Lower lobe of right lung (tissue), 2 donors: ENCODE results near the gene WDR27. TPM values are rescaled to one million over a fixed set of nuclear protein-coding genes. Genes with fewer than 3 reads are reported as not detected.

Source experiments
- ATAC-seq, 2 donors: fragments of 200-7000 bp; cut with Tn5 transposase; one replicate each; pipeline ENCODE4 v1.9.1; 2020 to 2022; ENCODE audit warnings: mild to moderate bottlenecking in 2 of 2, moderate library complexity in 2 of 2
- DNase-seq: peaks from one replicate; pipeline ENCODE4 v3.0.0-alpha.2; 2020
- H3K27ac ChIP-seq: fragments of 200-600 bp; one replicate; pipeline ENCODE4 v1.8.0; 2022
- H3K27me3 ChIP-seq: fragments of 200-600 bp; one replicate; pipeline ENCODE4 v1.8.0; 2022; ENCODE audit warnings: low read depth
- H3K36me3 ChIP-seq: fragments of 200-600 bp; one replicate; pipeline ENCODE4 v1.8.0; 2022; ENCODE audit warnings: mild to moderate bottlenecking
- H3K4me1 ChIP-seq: fragments of 200-600 bp; one replicate; pipeline ENCODE4 v1.8.0; 2022
- H3K4me3 ChIP-seq: fragments of 200-600 bp; one replicate; pipeline ENCODE4 v1.8.0; 2022; ENCODE audit warnings: mild to moderate bottlenecking
- H3K9me3 ChIP-seq: fragments of 200-600 bp; one replicate; pipeline ENCODE4 v1.8.0; 2022
- CTCF ChIP-seq: fragments of 200-600 bp; IDR thresholded peaks from one replicate; pipeline ENCODE4 v1.8.0; 2022; ENCODE audit warnings: antibody characterized with exemption, mild to moderate bottlenecking
- intact Hi-C: fragments of 100-400 bp; cut with DNase I; formaldehyde crosslinking; loops from one replicate; pipeline ENCODE4 v1.11.0; 2022
- total RNA-seq: library from RNA; stranded (reverse); fragmentation: NEBNext Ultra II Directional; extraction: Animal tissue kit (Norgen Biotek cat#: 25700); gene quantifications from one replicate; pipeline ENCODE4 v1.2.1, GENCODE V29; 2021
- donor health status: DM: no; HTN: yes; CAD: no; lungs with severe emphysema.

The WDR27 gene
- total RNA-seq, 1 donor from 2014 or later: 38.0 TPM

- Histone ChIP-seq H3K4me1 (peaks cover 24% of the 10 kb centered on the region), H3K36me3 (no peaks in the 10 kb centered on the region), H3K27ac (peak within 1 kb of the TSS; percentile 89), H3K9me3 (no peaks in the 10 kb centered on the region), H3K27me3 (no peaks in the 10 kb centered on the region), H3K4me3 (peak within 1 kb of the TSS; percentile 73)
- no peak for TF ChIP-seq CTCF
- DNase-seq: peak; percentile 62
- ATAC-seq: peak; percentile 71
- intact Hi-C loops: no loop called here
Measured at GRCh38 chr6:169724494-169725124, 22.8 kb upstream of the WDR27 start, which contains the start of gene PHF10. TSS of gene PHF10 (minus strand) at chr6:169724500. CDS start at chr6:169723931, 569 bp downstream.

- no peak for TF ChIP-seq CTCF
- Histone ChIP-seq H3K4me1 (peaks cover 24% of the 10 kb centered on the region), H3K4me3 (peak overlapping the region; percentile 68), H3K36me3 (peaks cover 1% of the 10 kb centered on the region), H3K9me3 (no peaks in the 10 kb centered on the region), H3K27ac (peak overlapping the region; percentile 80), H3K27me3 (no peaks in the 10 kb centered on the region)
- DNase-seq: peak; percentile 58
- peak; percentile 4 to 33 for ATAC-seq
- intact Hi-C loops: no loop called here
Measured at GRCh38 chr6:169723991-169724493, 22.2 kb upstream of the WDR27 start.

GRCh38 chr6:169723200-169723909, 21.5 kb upstream of the WDR27 start:
- no peak for TF ChIP-seq CTCF
- Histone ChIP-seq H3K36me3 (peaks cover 8% of the 10 kb centered on the region), H3K4me3 (peak overlapping the region; percentile 73), H3K9me3 (no peaks in the 10 kb centered on the region), H3K4me1 (peaks cover 24% of the 10 kb centered on the region), H3K27me3 (no peaks in the 10 kb centered on the region), H3K27ac (peak overlapping the region; percentile 88)
- DNase-seq (peak; percentile 85), ATAC-seq (peak; percentile 77 to 78)
- intact Hi-C loops: no loop called here

GRCh38 chr6:169722362-169723199, 20.8 kb upstream of the WDR27 start:
- peak overlapping the region; percentile 88 for H3K27ac ChIP-seq
- H3K4me1 ChIP-seq: peaks cover 24% of the 10 kb centered on the region
- peak; percentile 62 to 64 for ATAC-seq
- H3K9me3 ChIP-seq: no peaks in the 10 kb centered on the region
- peaks cover 15% of the 10 kb centered on the region for H3K36me3 ChIP-seq
- intact Hi-C loops: no loop called here
- peak; percentile 64 for DNase-seq
- no peak for TF ChIP-seq CTCF
- H3K4me3 ChIP-seq: peak overlapping the region; percentile 73
- H3K27me3 ChIP-seq: no peaks in the 10 kb centered on the region

GRCh38 chr6:169720207-169720855, 18.5 kb upstream of the WDR27 start:
- Histone ChIP-seq H3K4me1 (peaks cover 22% of the 10 kb centered on the region), H3K27me3 (no peaks in the 10 kb centered on the region), H3K9me3 (no peaks in the 10 kb centered on the region), H3K27ac (no peak overlapping the region), H3K36me3 (peaks cover 37% of the 10 kb centered on the region), H3K4me3 (no peak overlapping the region)
- DNase-seq: no peak
- intact Hi-C loops: no loop called here
- no peak for TF ChIP-seq CTCF
- no peak for ATAC-seq
